HG03064 (cell line): ENCODE measurements around the gene KLK11.

ENCODE experiments used
- ATAC-seq: cut with Tn5 transposase; IDR thresholded peaks from one replicate; pipeline ENCODE4 v1.9.1; 2021; ENCODE audit warnings: low read depth; ENCODE audit not compliant: unreplicated experiment

The KLK11 gene

GRCh38 chr19:50974702-50975556, 51.5 kb downstream of the KLK11 start:
- no peak for ATAC-seq

DNA sequence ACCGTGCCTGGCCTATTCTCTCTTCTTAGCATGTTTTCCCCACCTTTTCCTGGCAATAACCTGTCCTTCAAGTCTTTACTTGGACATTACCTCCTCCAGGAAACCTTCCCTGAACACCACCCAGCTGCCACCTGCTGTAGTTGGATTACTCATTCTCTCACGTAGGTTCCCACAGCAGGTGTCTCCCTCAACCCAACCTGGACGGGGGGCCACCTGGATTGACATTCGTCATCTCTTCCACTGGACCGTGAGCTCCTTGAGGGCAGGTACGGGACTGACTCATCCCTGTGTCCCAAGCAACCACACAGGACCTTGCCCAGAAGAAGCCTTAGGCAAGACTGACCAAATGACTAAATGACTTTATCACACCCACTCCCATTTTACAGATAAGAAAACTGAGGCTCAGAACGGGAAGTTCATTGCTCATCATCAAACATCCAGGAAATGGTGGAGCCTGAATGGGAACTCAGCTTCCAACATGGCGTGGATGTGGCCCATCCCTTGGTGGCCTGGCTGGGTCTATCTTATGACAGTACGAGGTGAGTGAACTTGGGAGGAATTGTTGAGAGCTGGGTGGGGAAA, 53.5 kb downstream of the KLK11 start:
- no peak for ATAC-seq
